ENCODE results near the gene ANKRD13B.

Gene ANKRD13B

GRCh38 chr17:29616300-29617048, 23.5 kb downstream of the ANKRD13B start:
- DNase-seq (ENCODE audit: low spot score) (no peak), FAIRE-seq (no peak)

DNA sequence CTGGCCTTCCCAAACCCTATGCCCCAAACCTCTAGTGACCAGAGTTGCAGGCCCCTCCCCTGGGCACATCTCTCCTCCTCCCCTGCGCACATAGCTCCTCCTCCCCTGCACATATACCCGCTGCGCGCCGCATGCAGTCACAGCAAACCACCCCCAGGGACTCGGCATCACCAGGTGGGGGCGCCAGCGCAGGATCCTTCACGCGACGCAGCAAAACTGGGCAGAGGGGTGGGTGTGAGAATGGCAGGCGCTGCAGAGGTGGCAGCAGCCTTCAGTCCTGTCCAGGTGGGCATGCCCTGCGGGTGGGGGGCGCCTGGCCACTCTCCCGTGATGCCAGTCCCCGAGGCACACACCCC, 24.2 kb downstream of the ANKRD13B start:
- FAIRE-seq (no peak), DNase-seq (ENCODE audit: low spot score) (no peak)

- FAIRE-seq (no peak), DNase-seq (ENCODE audit: low spot score) (no peak)
Measured at GRCh38 chr17:29617481-29618271, 24.7 kb downstream of the ANKRD13B start.

DNA sequence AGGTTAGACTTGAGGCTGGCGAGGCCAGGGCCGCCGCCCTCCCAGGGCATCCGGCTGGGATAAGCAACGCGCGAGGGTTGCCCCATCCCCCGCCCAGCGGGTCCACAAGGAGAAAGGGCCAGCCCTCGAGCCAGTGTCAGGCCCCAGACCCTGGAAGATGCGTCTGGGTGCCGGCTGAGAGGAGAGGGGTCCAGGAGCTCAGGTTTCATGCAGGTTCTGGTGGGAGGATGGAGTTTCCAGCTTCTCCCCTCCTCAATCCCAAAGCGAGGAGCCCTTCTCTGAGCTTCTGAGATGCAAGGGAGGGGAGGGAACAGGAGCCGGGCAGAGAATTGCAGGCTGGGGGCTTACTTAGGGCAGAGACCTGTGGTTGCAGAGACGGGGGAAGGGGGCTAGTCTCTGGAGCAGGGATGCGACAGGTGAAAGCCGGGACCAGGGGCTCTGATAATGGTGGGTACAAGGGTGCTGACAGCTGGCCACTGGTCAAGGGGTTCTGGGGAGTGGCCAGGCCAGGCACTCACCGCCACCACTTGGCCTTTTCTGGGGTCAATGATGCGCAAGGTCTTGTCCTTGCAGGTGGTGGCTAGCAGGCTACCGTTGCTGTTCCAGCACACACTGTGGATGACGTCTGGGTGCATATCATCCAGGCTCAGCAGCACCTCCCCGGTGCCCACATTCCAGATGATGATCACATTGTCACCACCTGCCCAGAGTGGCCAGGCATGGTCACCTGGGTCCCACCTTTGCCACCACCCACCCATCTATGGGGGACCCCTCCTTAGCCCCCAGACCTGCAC, 25.5 kb downstream of the ANKRD13B start:
- FAIRE-seq: no peak
- DNase-seq (ENCODE audit: low spot score): no peak

GRCh38 chr17:29619251-29619650, 26.3 kb downstream of the ANKRD13B start:
- DNase-seq (ENCODE audit: low spot score) (no peak), FAIRE-seq (no peak)

GRCh38 chr17:29620271-29620670, 27.3 kb downstream of the ANKRD13B start:
- FAIRE-seq (no peak), DNase-seq (ENCODE audit: low spot score) (no peak)

DNA sequence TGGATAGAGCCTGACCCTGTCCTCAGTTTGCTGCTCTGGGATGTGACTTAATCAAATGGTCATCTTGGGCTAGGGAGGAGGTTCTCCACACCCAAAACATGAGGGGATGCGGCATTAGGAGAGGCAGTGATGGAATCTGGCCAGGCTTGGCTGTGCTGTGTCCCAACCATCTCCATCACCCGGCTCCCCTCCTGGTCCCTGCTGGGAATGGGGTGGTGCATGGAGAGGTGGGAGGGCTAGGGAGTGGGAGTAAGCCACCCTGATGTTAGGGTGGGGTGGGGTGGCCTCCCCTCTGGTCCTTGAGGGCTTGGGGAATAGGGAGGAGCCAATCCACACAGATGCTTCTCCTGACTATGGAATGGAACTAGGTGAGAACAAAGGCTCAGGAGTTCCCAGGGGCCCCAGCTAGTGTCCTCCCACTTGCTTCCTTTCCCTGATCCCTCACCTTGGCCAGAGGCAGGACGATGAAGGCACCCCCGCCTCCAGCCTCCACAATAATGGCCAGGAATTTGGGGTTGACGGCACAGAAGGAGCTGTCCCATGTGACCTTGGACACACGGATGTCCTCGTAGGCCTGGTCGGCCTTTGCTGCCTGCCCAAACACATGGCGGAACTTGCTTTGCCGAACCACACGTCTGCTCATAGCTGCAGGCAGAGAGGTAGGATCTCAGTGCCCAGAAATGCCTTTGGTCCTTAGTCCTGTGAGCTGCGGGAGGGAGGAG, 28.0 kb downstream of the ANKRD13B start:
- no peak for FAIRE-seq
- DNase-seq (ENCODE audit: low spot score): no peak

DNA sequence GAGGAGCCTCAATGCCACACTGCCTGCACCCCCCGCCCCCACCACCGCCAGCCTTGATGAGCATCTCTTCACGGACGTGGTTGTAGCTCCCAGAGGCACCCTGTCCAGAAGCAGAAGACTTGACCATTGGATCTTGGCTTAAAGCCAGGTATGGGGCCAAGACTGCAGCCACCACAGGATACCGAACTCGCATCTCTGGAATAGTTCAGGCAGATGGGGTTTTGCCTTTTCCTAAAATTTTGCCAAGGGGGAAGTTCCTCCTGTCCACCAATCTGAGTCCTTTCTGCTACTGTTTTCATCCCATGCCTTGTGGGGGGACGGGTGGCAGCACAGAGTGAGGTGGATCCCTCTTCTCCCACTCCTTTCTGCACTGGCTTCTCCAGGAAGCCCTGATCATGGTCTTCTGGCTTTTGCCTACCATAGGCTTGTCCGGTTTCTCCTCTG, 28.8 kb downstream of the ANKRD13B start:
- FAIRE-seq: no peak

DNA sequence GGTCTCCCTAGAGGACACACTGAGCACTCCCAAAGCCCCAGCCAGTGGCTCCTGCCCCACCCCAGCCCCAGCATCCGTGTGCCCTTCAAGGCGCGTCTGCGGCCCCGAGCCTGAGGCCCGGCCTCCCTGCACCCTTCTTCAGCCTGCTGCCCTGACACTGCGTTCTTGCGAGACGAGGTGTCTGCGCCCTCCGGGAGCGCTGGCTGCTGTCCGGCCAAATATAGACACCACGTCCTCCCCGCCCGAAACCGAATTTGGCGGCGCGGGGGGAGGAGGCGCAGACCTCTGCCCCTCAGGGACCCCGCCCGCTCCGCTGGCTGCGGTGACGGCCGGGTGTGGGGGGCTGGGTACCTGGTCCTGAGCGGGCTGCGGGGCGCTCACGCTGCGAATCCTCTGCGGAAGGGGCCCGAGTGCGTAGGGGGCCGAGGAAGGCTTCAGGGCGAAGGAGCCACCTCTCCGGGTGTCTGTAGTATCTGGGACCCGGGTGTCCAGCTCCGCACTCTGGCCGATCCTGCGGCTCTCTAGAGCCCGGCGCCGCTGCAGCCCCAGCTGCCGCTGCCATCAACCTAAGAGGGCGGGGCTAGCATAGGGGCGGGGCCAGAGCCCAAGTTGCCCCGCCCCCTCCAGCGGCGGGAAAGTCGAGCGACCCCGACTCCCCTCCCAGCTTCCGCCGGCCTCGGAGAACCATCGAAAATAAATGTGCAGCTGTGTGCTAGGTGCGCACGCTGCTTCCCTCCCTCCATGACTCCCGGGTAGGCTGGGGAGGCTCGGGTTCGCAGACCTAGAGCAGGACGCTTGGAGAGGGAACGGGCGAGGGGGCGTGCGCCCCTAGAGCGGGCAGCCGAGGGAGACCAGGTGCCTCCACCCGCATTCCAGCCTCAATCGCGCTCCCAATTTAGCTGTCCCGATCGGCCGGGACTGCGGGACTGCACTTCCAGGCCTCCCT, 29.7 kb downstream of the ANKRD13B start, which contains the start of gene CORO6:
TSS of gene CORO6 (minus strand) at position 576 of the 946 bp plus-strand sequence. CDS start 1,491 bp downstream, outside the sequence.
- DNase-seq (ENCODE audit: low spot score) (no peak), FAIRE-seq (no peak)

More for the DNA sequence above, 28.8 kb downstream of the ANKRD13B start:
- no peak for DNase-seq (ENCODE audit: low spot score)

DNA sequence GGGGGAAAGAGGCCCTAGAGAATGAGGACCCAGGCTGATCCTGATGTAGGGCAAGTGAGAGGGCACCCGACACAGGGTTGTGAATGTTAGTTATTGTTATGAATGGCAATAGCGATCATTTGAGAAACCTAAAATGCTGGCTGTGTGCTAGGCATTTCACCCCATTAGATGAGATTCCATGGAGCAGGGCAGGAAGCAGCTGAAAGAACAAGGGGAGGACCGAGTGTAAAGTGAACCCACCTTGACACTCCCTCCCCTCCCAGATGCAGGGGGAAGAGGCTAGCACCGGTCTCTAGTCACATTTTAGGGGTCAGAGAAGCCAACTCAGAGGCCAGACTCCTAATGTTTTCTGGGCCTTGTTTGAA, 30.3 kb downstream of the ANKRD13B start:
- no peak for FAIRE-seq
- no peak for DNase-seq (ENCODE audit: low spot score)

DNA sequence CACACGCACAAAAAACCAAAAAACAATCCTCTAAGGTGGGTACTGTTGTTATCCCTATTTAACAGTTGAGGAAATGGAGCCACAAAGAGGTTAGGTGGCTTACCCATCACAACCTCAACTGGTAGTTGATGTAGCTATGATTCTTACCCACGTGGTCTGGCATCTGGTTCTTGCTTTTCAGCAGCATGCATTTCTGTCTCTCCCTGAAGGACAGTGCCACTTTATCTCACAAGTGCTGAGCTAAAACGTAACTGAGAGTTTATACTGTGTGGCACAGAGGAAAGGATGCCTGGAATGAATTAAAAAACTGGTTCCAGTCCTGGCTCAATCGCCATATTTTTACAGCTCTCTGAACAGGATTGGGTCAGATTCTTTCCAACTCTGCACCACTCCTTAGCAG, 31.7 kb downstream of the ANKRD13B start:
- no peak for DNase-seq (ENCODE audit: low spot score)
- no peak for FAIRE-seq

DNA sequence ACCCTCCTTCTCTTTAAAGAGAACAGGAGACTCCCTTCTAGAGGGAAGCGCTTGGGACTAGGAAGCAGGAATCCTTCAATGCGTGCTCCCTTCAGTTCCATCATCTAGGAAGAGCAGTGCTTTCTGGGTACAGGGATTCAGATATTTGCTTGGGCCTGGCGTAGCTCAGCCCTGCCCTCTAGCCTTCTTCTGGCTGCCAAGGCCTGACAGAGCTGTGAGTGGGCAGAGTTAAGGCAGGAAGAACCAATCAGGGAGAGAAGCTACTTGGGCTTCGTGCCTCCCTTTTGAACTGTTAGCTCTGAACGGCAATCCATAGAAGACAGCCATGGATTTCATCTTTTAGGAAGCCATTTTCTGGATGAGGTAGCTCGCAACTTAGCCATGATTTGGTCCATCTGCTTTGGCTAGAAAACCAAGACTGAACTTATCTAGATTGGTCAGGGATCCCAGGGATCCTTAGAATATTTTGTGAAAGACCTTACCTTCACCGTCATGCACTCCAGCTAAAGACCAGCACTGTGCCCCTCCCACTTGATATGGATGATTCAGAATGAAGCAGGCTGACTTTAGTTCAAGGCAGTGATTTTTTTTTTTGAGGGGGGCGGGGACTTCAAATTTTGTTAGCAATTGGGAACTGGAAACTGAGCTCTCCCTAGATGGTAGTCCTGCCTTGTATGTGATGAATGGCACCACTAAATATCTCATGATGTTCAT, 32.3 kb downstream of the ANKRD13B start:
- no peak for FAIRE-seq
- DNase-seq (ENCODE audit: low spot score): no peak

- DNase-seq (ENCODE audit: low spot score): no peak
- no peak for FAIRE-seq
Measured at GRCh38 chr17:29627951-29628350, 35.0 kb downstream of the ANKRD13B start.

DNA sequence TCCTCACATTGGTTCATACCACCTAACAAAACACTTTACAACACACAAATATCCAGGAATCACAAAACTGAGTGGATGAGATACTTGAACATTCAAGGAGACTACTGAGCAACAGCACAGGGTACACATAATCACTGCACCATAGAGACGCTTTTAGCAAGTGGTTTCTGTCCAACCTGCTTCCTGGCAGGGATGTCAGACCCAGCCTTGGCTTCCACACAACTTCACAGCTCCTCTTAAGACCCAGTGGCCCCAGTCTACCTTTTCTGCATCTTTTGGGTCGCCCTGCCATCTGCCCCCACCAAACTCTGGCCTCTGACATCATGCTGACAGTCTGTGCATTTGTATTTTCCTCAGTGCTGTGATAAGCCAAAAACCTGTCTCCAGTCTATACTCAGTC, 35.7 kb downstream of the ANKRD13B start:
- FAIRE-seq (no peak), DNase-seq (ENCODE audit: low spot score) (no peak)

- FAIRE-seq (no peak), DNase-seq (ENCODE audit: low spot score) (no peak)
Measured at GRCh38 chr17:29629839-29630238, 36.9 kb downstream of the ANKRD13B start.

GRCh38 chr17:29630630-29631193, 37.8 kb downstream of the ANKRD13B start:
- FAIRE-seq: no peak
- no peak for DNase-seq (ENCODE audit: low spot score)

- no peak for DNase-seq (ENCODE audit: low spot score)
- FAIRE-seq: no peak
Measured at GRCh38 chr17:29633886-29634285, 41.0 kb downstream of the ANKRD13B start.

- no peak for DNase-seq (ENCODE audit: low spot score)
- FAIRE-seq: no peak
Measured at GRCh38 chr17:29640413-29640812, 47.5 kb downstream of the ANKRD13B start.

DNA sequence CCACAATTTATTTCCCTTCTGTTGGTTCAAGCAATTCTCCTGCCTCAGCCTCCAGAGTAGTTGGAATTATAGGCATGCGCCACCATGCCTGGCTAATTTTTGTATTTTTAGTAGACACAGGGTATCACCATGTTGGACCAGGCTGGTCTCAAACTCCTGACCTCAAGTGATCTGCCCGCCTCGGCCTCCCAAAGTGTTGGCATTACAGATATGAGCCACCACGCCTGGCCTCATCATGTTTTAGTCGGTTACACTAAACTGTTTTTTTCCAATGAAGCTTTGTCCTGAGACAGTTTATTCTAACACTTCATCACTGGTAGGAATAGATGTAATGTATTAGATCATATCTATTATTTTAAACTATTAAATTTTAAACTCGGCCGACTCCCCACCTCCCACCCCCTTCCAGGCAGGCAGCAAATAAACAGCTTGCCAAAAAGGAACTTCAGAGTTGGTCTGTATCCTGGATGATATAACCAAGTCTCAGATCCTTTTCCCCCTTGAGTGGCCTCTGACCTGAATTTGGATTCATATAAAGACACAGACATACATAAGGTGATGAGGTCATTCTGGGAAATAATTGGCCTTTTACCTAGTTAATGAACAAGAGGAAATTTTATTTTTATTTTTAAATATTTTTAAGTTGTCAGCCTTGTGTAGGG, 48.2 kb downstream of the ANKRD13B start:
- DNase-seq (ENCODE audit: low spot score): no peak
- FAIRE-seq: no peak

Data from RCC 7860 (cell line).